Measurements from ENCODE around the gene MRPL50.

- TF ChIP-seq CTCF (IDR thresholded peaks at IDR 0.05) (no peak), POLR2A (IDR thresholded peaks at IDR 0.05) (peak; percentile 76)
These were observed 43.9 kb upstream of the MRPL50 start for GRCh38 chr9:101442318-101442717.

Data from right lobe of liver (tissue), 4 donors.